ENCODE data around the gene JADE1. TPM values are rescaled to one million over a fixed set of nuclear protein-coding genes. Genes with fewer than 3 reads are reported as not detected.

Gene JADE1
- total and polyA plus RNA-seq, 2 donors (not counting 1 experiment from before 2014, with no cell fraction given), result 36.2 to 49.9 TPM

DNA sequence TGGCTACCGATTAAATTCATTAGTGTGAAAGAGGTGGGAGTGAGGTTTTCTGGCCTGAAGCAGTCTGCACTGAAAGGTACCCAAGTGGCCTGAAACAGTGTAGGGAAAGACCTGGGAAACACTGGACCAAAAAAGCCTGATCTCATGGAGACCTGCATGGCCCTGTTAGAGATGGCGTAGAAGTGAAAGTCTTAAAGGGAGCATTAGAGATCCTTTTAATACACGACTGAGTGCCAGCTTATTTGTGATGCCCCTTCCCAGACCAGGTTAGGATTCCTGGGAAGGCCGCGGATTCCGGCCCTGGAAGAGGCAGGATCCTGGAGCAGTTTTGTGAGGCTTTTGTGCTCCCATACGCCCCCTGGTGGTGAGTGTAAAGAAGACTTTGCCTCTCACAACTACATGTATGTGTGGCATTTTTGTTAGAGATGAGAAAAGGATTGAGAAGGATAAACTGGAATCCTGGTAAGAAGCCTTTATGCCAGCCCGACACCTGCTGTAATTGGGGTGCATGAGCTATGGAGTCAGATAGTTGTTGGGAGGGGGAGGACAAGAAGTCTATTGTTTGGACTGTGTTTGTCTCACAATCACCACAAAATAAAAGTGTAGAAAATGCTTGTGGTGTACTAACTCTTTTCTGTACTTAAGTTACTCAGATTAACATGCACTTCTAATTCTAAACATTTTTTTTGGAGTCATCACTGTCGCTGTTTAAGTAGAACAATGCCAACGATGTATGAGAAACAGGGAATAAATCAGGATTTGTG, 54.0 kb downstream of the JADE1 start:
- peaks cover 22% of the 10 kb centered on the region for H3K4me1 ChIP-seq (ENCODE audit: control insufficient read depth, extremely low read depth, insufficient read depth, low read length)
- peak; percentile 69 to 83 for DNase-seq (ENCODE audit: low read depth in 2 of 2)
- no peak for TF ChIP-seq EZH2 (IDR thresholded peaks at IDR 0.05; ENCODE audit: low read length, missing control alignments)
- TF ChIP-seq, protein P1, sequence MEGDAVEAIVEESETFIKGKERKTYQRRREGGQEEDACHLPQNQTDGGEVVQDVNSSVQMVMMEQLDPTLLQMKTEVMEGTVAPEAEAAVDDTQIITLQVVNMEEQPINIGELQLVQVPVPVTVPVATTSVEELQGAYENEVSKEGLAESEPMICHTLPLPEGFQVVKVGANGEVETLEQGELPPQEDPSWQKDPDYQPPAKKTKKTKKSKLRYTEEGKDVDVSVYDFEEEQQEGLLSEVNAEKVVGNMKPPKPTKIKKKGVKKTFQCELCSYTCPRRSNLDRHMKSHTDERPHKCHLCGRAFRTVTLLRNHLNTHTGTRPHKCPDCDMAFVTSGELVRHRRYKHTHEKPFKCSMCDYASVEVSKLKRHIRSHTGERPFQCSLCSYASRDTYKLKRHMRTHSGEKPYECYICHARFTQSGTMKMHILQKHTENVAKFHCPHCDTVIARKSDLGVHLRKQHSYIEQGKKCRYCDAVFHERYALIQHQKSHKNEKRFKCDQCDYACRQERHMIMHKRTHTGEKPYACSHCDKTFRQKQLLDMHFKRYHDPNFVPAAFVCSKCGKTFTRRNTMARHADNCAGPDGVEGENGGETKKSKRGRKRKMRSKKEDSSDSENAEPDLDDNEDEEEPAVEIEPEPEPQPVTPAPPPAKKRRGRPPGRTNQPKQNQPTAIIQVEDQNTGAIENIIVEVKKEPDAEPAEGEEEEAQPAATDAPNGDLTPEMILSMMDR (conservative IDR thresholded peaks at IDR 0.05 in 1 of 2, IDR thresholded peaks at IDR 0.05 in 1 of 2; ENCODE audit: low read depth in 1 of 2, low read length in 2 of 2), result peak; percentile 83 to 85

DNA sequence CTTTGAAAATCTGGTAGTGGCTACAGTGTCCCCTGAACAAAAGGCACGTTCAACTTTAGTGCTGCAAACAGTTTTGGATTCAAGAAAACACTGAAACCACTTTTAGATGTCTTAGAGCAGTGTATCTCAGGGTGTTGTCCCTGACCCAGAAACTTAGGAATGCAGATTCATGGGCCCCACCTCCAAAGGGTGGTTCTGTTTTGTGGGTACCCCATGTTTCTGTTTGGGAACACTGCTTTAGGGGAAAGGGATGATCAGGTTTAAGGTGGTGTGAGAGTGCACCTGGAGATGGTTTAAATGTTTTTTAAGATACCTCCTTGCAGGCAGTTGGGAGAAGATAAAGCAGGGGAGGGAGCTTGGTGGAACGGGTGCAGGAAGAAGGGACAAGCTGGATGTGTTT, 55.6 kb downstream of the JADE1 start:
- Histone ChIP-seq H3K4me3 (replicated peaks in 1 of 4; ENCODE audit: control extremely low read depth in 1 of 4, insufficient read depth in 1 of 4, low read depth in 3 of 4, low read length in 4 of 4) (no peak overlapping the region), H3K9me3 (ENCODE audit: control insufficient read depth, insufficient read depth, low read depth, low read length) (no peaks in the 10 kb centered on the region), H4K20me1 (ENCODE audit: control insufficient read depth, extremely low read depth, insufficient read depth, low read length) (no peaks in the 10 kb centered on the region), H3K36me3 (ENCODE audit: control insufficient read depth, insufficient read depth, low read length) (peaks cover 33% of the 10 kb centered on the region), H3K9ac (ENCODE audit: insufficient read depth, low read length) (no peak overlapping the region), H3K79me2 (ENCODE audit: control insufficient read depth, insufficient read depth, low read length) (peaks cover 17% of the 10 kb centered on the region), H3K4me1 (ENCODE audit: control insufficient read depth, extremely low read depth, insufficient read depth, low read length) (peaks cover 12% of the 10 kb centered on the region), H3K27ac (ENCODE audit: insufficient read depth, low read length) (no peak overlapping the region), H3K27me3 (ENCODE audit: control insufficient read depth, insufficient read depth, low read length) (no peaks in the 10 kb centered on the region), H2AFZ (ENCODE audit: low read length) (no peak overlapping the region), H3K4me2 (ENCODE audit: extremely low read depth, insufficient read depth, low read length) (no peak overlapping the region)
- TF ChIP-seq, protein P1 (conservative IDR thresholded peaks at IDR 0.05 in 1 of 2, IDR thresholded peaks at IDR 0.05 in 1 of 2; ENCODE audit: low read depth in 1 of 2, low read length in 2 of 2), result no peak
- no peak for TF ChIP-seq EZH2 (IDR thresholded peaks at IDR 0.05; ENCODE audit: low read length, missing control alignments)
- DNase-seq (ENCODE audit: low read depth in 2 of 2), result no peak

More for the DNA sequence above, 54.0 kb downstream of the JADE1 start:
- H3K9me3 ChIP-seq (ENCODE audit: control insufficient read depth, insufficient read depth, low read depth, low read length), result no peaks in the 10 kb centered on the region
- H4K20me1 ChIP-seq (ENCODE audit: control insufficient read depth, extremely low read depth, insufficient read depth, low read length), result no peaks in the 10 kb centered on the region
- no peak overlapping the region for H2AFZ ChIP-seq (ENCODE audit: low read length)
- H3K9ac ChIP-seq (ENCODE audit: insufficient read depth, low read length), result no peak overlapping the region
- H3K4me3 ChIP-seq (replicated peaks in 1 of 4; ENCODE audit: control extremely low read depth in 1 of 4, insufficient read depth in 1 of 4, low read depth in 3 of 4, low read length in 4 of 4), result no peak overlapping the region
- no peaks in the 10 kb centered on the region for H3K27me3 ChIP-seq (ENCODE audit: control insufficient read depth, insufficient read depth, low read length)
- H3K79me2 ChIP-seq (ENCODE audit: control insufficient read depth, insufficient read depth, low read length), result peaks cover 17% of the 10 kb centered on the region
- H3K36me3 ChIP-seq (ENCODE audit: control insufficient read depth, insufficient read depth, low read length), result peaks cover 33% of the 10 kb centered on the region
- H3K4me2 ChIP-seq (ENCODE audit: extremely low read depth, insufficient read depth, low read length), result no peak overlapping the region
- peak overlapping the region; percentile 52 for H3K27ac ChIP-seq (ENCODE audit: insufficient read depth, low read length)

DNA sequence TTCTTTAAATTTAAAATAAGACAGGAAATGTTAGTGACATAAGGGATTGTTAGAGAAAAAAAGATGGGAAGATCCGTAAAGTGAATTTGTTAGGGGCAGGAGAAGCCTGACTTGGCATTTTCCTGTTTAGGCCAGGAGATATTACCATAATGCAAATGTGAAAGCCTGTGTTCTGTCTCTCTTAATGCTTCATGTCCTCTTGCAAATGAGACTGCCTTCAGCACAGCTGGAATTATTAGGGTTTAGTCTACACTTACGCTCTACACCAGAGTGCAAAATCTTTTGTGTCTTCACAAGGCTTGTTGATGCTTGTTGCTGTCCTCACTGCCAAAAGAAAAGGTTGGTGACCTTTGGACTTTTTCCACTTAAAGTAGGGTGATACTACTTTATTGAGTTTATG, 56.8 kb downstream of the JADE1 start:
- peaks cover 30% of the 10 kb centered on the region for H3K36me3 ChIP-seq (ENCODE audit: control insufficient read depth, insufficient read depth, low read length)

More for the DNA sequence above, 56.8 kb downstream of the JADE1 start:
- no peak overlapping the region for H2AFZ ChIP-seq (ENCODE audit: low read length)
- H3K4me1 ChIP-seq (ENCODE audit: control insufficient read depth, extremely low read depth, insufficient read depth, low read length), result peaks cover 5% of the 10 kb centered on the region
- H3K9me3 ChIP-seq (ENCODE audit: control insufficient read depth, insufficient read depth, low read depth, low read length), result no peaks in the 10 kb centered on the region
- H3K4me2 ChIP-seq (ENCODE audit: extremely low read depth, insufficient read depth, low read length), result no peak overlapping the region
- H3K4me3 ChIP-seq (replicated peaks in 1 of 4; ENCODE audit: control extremely low read depth in 1 of 4, insufficient read depth in 1 of 4, low read depth in 3 of 4, low read length in 4 of 4), result no peak overlapping the region
- no peak overlapping the region for H3K9ac ChIP-seq (ENCODE audit: insufficient read depth, low read length)
- H3K27me3 ChIP-seq (ENCODE audit: control insufficient read depth, insufficient read depth, low read length), result no peaks in the 10 kb centered on the region
- no peak for TF ChIP-seq EZH2 (IDR thresholded peaks at IDR 0.05; ENCODE audit: low read length, missing control alignments)
- TF ChIP-seq, protein P1 (conservative IDR thresholded peaks at IDR 0.05 in 1 of 2, IDR thresholded peaks at IDR 0.05 in 1 of 2; ENCODE audit: low read depth in 1 of 2, low read length in 2 of 2), result no peak
- H3K27ac ChIP-seq (ENCODE audit: insufficient read depth, low read length), result no peak overlapping the region
- H4K20me1 ChIP-seq (ENCODE audit: control insufficient read depth, extremely low read depth, insufficient read depth, low read length), result no peaks in the 10 kb centered on the region
- DNase-seq (ENCODE audit: low read depth in 2 of 2), result no peak
- peaks cover 14% of the 10 kb centered on the region for H3K79me2 ChIP-seq (ENCODE audit: control insufficient read depth, insufficient read depth, low read length)
